ENCODE results near the gene UQCC2.

UQCC2 gene

GRCh38 chr6:33744001-33744848 lies 32.7 kb upstream of the UQCC2 start:
- no peaks in the 10 kb centered on the region for H3K36me3 ChIP-seq (ENCODE audit: insufficient read depth, low read length)
- H3K4me1 ChIP-seq (ENCODE audit: control insufficient read depth, insufficient read depth, low read length, unreplicated experiment) = peaks cover 18% of the 10 kb centered on the region
- H3K27ac ChIP-seq (ENCODE audit: low read depth, low read length) = no peak overlapping the region
- peaks cover 13% of the 10 kb centered on the region; the same call in 1 of the 2 replicates for H3K27me3 ChIP-seq (ENCODE audit: insufficient read depth, low read length)
- H2AFZ ChIP-seq (ENCODE audit: low read length, unreplicated experiment) = no peak overlapping the region
- no peak overlapping the region for H3K4me3 ChIP-seq (ENCODE audit: low read depth, low read length)
- H3K79me2 ChIP-seq (ENCODE audit: control insufficient read depth, insufficient read depth, low read length, unreplicated experiment) = no peaks in the 10 kb centered on the region

GRCh38 chr6:33742837-33743236 lies 31.3 kb upstream of the UQCC2 start:
- Histone ChIP-seq H2AFZ (ENCODE audit: low read length, unreplicated experiment) (no peak overlapping the region), H3K4me1 (ENCODE audit: control insufficient read depth, insufficient read depth, low read length, unreplicated experiment) (peaks cover 18% of the 10 kb centered on the region), H3K36me3 (ENCODE audit: insufficient read depth, low read length) (no peaks in the 10 kb centered on the region), H3K27me3 (ENCODE audit: insufficient read depth, low read length) (peaks cover 13% of the 10 kb centered on the region; the same call in 1 of the 2 replicates), H3K4me3 (ENCODE audit: low read depth, low read length) (no peak overlapping the region), H3K27ac (ENCODE audit: low read depth, low read length) (no peak overlapping the region), H3K79me2 (ENCODE audit: control insufficient read depth, insufficient read depth, low read length, unreplicated experiment) (no peaks in the 10 kb centered on the region)

GRCh38 chr6:33742092-33742491 lies 30.6 kb upstream of the UQCC2 start:
- Histone ChIP-seq H3K4me3 (ENCODE audit: low read depth, low read length) (no peak overlapping the region), H3K27me3 (ENCODE audit: insufficient read depth, low read length) (peaks cover 13% of the 10 kb centered on the region; the same call in 1 of the 2 replicates), H3K27ac (ENCODE audit: low read depth, low read length) (no peak overlapping the region), H3K4me1 (ENCODE audit: control insufficient read depth, insufficient read depth, low read length, unreplicated experiment) (peaks cover 17% of the 10 kb centered on the region), H3K79me2 (ENCODE audit: control insufficient read depth, insufficient read depth, low read length, unreplicated experiment) (no peaks in the 10 kb centered on the region), H3K36me3 (ENCODE audit: insufficient read depth, low read length) (no peaks in the 10 kb centered on the region), H2AFZ (ENCODE audit: low read length, unreplicated experiment) (no peak overlapping the region)

- H3K79me2 ChIP-seq (ENCODE audit: control insufficient read depth, insufficient read depth, low read length, unreplicated experiment) = no peaks in the 10 kb centered on the region
- H3K27ac ChIP-seq (ENCODE audit: low read depth, low read length) = no peak overlapping the region
- no peak overlapping the region for H3K4me3 ChIP-seq (ENCODE audit: low read depth, low read length)
- no peak overlapping the region for H2AFZ ChIP-seq (ENCODE audit: low read length, unreplicated experiment)
- peaks cover 4% of the 10 kb centered on the region for H3K4me1 ChIP-seq (ENCODE audit: control insufficient read depth, insufficient read depth, low read length, unreplicated experiment)
- H3K36me3 ChIP-seq (ENCODE audit: insufficient read depth, low read length) = no peaks in the 10 kb centered on the region
- H3K27me3 ChIP-seq (ENCODE audit: insufficient read depth, low read length) = peaks cover 13% of the 10 kb centered on the region; the same call in 1 of the 2 replicates
Observed at GRCh38 chr6:33740794-33741193, 29.3 kb upstream of the UQCC2 start.

GRCh38 chr6:33740204-33740608 lies 28.7 kb upstream of the UQCC2 start:
- no peaks in the 10 kb centered on the region for H3K4me1 ChIP-seq (ENCODE audit: control insufficient read depth, insufficient read depth, low read length, unreplicated experiment)
- H3K36me3 ChIP-seq (ENCODE audit: insufficient read depth, low read length) = no peaks in the 10 kb centered on the region
- no peaks in the 10 kb centered on the region for H3K79me2 ChIP-seq (ENCODE audit: control insufficient read depth, insufficient read depth, low read length, unreplicated experiment)
- H3K27ac ChIP-seq (ENCODE audit: low read depth, low read length) = no peak overlapping the region
- no peak overlapping the region for H2AFZ ChIP-seq (ENCODE audit: low read length, unreplicated experiment)
- no peak overlapping the region for H3K4me3 ChIP-seq (ENCODE audit: low read depth, low read length)
- peaks cover 13% of the 10 kb centered on the region; the same call in 1 of the 2 replicates for H3K27me3 ChIP-seq (ENCODE audit: insufficient read depth, low read length)

DNA sequence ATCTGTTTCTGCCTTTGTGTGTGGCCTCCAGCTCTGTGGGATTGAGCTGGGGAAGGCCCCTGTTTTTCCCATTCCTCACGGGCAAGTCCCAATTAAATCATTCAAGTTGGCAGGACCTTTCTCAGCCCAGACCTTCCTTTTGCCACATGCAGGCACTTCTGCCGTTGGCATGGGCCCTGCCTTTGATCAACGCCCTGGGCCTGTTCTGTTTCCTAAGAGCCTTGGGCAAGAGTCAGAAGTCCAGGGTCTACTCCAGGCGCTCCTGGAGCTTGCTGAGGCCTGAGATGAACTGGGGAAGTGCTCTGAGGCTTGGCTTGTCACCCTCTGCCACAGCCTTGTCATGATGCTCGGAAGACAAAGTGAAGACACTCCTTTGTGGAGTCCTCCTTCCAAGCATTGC lies 28.1 kb upstream of the UQCC2 start:
- no peaks in the 10 kb centered on the region for H3K36me3 ChIP-seq (ENCODE audit: insufficient read depth, low read length)
- no peaks in the 10 kb centered on the region for H3K79me2 ChIP-seq (ENCODE audit: control insufficient read depth, insufficient read depth, low read length, unreplicated experiment)
- H3K27ac ChIP-seq (ENCODE audit: low read depth, low read length) = no peak overlapping the region
- peaks cover 13% of the 10 kb centered on the region; the same call in 1 of the 2 replicates for H3K27me3 ChIP-seq (ENCODE audit: insufficient read depth, low read length)
- no peak overlapping the region for H3K4me3 ChIP-seq (ENCODE audit: low read depth, low read length)
- H2AFZ ChIP-seq (ENCODE audit: low read length, unreplicated experiment) = no peak overlapping the region
- H3K4me1 ChIP-seq (ENCODE audit: control insufficient read depth, insufficient read depth, low read length, unreplicated experiment) = no peaks in the 10 kb centered on the region

- Histone ChIP-seq H3K4me1 (ENCODE audit: control insufficient read depth, insufficient read depth, low read length, unreplicated experiment) (no peaks in the 10 kb centered on the region), H3K4me3 (ENCODE audit: low read depth, low read length) (no peak overlapping the region), H3K36me3 (ENCODE audit: insufficient read depth, low read length) (no peaks in the 10 kb centered on the region), H3K79me2 (ENCODE audit: control insufficient read depth, insufficient read depth, low read length, unreplicated experiment) (no peaks in the 10 kb centered on the region), H2AFZ (ENCODE audit: low read length, unreplicated experiment) (no peak overlapping the region), H3K27ac (ENCODE audit: low read depth, low read length) (no peak overlapping the region), H3K27me3 (ENCODE audit: insufficient read depth, low read length) (peaks cover 13% of the 10 kb centered on the region; the same call in 1 of the 2 replicates)
Observed at GRCh38 chr6:33738879-33739278, 27.4 kb upstream of the UQCC2 start.

GRCh38 chr6:33738153-33738552 lies 26.7 kb upstream of the UQCC2 start:
- H3K4me3 ChIP-seq (ENCODE audit: low read depth, low read length) = no peak overlapping the region
- H3K79me2 ChIP-seq (ENCODE audit: control insufficient read depth, insufficient read depth, low read length, unreplicated experiment) = no peaks in the 10 kb centered on the region
- peaks cover 9% of the 10 kb centered on the region; the same call in 1 of the 2 replicates for H3K27me3 ChIP-seq (ENCODE audit: insufficient read depth, low read length)
- no peak overlapping the region for H3K27ac ChIP-seq (ENCODE audit: low read depth, low read length)
- H3K36me3 ChIP-seq (ENCODE audit: insufficient read depth, low read length) = no peaks in the 10 kb centered on the region
- no peaks in the 10 kb centered on the region for H3K4me1 ChIP-seq (ENCODE audit: control insufficient read depth, insufficient read depth, low read length, unreplicated experiment)
- H2AFZ ChIP-seq (ENCODE audit: low read length, unreplicated experiment) = no peak overlapping the region

DNA sequence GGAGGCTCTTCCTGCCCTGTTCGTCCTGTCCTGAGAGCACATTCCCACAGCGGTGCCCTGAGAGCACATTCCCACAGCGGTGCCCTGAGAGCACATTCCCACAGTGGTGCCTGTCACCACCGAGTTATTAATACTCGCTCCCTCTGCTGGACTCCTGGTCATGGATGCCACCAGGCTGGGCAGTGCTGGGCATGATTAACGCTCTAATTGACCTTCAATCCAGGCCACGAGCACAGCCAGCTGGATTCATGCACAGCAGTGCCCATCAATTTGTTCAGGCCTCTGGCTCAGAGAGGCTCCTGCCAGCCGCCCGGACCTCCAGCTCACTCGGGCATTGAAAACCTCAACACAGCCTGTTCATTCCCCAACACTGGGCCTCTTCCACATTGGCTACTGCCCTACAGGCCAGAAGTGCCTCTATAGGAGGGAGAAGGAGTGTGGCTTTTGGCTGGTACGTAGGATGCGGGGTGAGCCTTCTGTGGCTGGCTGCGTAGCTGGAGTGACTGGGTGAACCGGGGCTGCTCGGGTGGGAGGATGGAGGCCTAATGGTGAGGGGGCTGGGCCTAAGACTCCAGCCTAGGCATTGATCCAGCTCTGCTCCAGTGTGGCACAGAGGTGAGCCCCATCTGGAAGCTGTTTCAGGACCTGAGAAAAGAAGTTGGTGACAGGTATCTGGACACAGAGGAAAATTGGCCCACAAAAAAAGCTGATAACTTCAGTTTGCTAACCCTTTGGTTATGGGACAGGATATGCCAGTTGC lies 25.9 kb upstream of the UQCC2 start:
- H3K4me1 ChIP-seq (ENCODE audit: control insufficient read depth, insufficient read depth, low read length, unreplicated experiment) = no peaks in the 10 kb centered on the region
- H3K36me3 ChIP-seq (ENCODE audit: insufficient read depth, low read length) = no peaks in the 10 kb centered on the region
- H3K27ac ChIP-seq (ENCODE audit: low read depth, low read length) = no peak overlapping the region
- no peaks in the 10 kb centered on the region for H3K79me2 ChIP-seq (ENCODE audit: control insufficient read depth, insufficient read depth, low read length, unreplicated experiment)
- no peak overlapping the region for H3K4me3 ChIP-seq (ENCODE audit: low read depth, low read length)
- no peak overlapping the region for H2AFZ ChIP-seq (ENCODE audit: low read length, unreplicated experiment)
- peaks cover 3% of the 10 kb centered on the region; the same call in 1 of the 2 replicates for H3K27me3 ChIP-seq (ENCODE audit: insufficient read depth, low read length)

GRCh38 chr6:33735216-33735615 lies 23.7 kb upstream of the UQCC2 start:
- Histone ChIP-seq H3K4me3 (ENCODE audit: low read depth, low read length) (no peak overlapping the region), H3K79me2 (ENCODE audit: control insufficient read depth, insufficient read depth, low read length, unreplicated experiment) (no peaks in the 10 kb centered on the region), H3K27ac (ENCODE audit: low read depth, low read length) (no peak overlapping the region), H2AFZ (ENCODE audit: low read length, unreplicated experiment) (no peak overlapping the region), H3K4me1 (ENCODE audit: control insufficient read depth, insufficient read depth, low read length, unreplicated experiment) (no peaks in the 10 kb centered on the region), H3K36me3 (ENCODE audit: insufficient read depth, low read length) (no peaks in the 10 kb centered on the region), H3K27me3 (ENCODE audit: insufficient read depth, low read length) (no peaks in the 10 kb centered on the region)
